Measurements from ENCODE around the gene LDHD.

DNA sequence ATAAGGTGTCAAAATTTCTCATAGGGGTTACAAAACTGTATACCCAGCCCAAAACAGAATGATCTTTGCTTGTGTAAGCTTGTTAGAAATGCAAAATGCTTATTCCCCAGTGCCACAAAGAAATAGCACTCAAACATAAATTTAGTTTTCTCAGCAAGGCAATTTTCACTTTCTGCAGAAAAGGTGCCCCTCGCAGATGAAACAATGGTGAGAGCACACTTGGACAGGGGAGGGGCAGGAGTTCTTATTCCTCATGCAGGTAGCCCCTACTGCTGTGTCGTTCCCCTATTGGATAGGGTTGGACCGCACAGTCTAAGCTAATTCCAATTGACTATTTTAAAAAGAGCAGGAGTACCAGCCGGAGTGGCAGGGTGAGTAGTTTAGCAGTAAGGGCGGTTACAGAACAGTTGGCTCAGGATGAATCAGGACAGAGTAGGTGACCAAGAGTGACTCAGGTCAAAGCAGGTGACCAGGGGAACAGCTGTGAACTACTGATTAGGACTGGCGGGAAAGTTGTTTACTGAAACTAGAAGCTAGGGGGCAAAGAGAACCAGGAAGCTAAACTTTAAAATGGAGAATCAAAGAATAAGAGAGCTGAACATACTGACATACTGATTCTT is 5.5 kb upstream of the LDHD start:
- TF ChIP-seq, protein P1, sequence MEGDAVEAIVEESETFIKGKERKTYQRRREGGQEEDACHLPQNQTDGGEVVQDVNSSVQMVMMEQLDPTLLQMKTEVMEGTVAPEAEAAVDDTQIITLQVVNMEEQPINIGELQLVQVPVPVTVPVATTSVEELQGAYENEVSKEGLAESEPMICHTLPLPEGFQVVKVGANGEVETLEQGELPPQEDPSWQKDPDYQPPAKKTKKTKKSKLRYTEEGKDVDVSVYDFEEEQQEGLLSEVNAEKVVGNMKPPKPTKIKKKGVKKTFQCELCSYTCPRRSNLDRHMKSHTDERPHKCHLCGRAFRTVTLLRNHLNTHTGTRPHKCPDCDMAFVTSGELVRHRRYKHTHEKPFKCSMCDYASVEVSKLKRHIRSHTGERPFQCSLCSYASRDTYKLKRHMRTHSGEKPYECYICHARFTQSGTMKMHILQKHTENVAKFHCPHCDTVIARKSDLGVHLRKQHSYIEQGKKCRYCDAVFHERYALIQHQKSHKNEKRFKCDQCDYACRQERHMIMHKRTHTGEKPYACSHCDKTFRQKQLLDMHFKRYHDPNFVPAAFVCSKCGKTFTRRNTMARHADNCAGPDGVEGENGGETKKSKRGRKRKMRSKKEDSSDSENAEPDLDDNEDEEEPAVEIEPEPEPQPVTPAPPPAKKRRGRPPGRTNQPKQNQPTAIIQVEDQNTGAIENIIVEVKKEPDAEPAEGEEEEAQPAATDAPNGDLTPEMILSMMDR (IDR thresholded peaks at IDR 0.05): no peak
- TF ChIP-seq POLR2A (IDR thresholded peaks at IDR 0.05): no peak
